HFFc6 (cell line): Measurements from ENCODE around the gene SEC23IP. TPM values are rescaled to one million over a fixed set of nuclear protein-coding genes. Genes with fewer than 3 reads are reported as not detected.
"Not testable (repeated sequence)": the region's sequence is repeated elsewhere in the genome, so short reads cannot be mapped to it uniquely, and the experiment has no call there.

Source experiments
- DNase-seq: peaks from one replicate; pipeline ENCODE4 v3.0.0-alpha.2; 2018
- H3K27ac Mint-ChIP-seq: 2 replicates; pipeline ENCODE4 v1.8.0; 2020; ENCODE audit warnings: mild to moderate bottlenecking, mixed read lengths
- H3K27me3 Mint-ChIP-seq: 2 replicates; pipeline ENCODE4 v1.8.0; 2021; ENCODE audit warnings: mild to moderate bottlenecking, moderate library complexity, mixed read lengths; ENCODE audit not compliant: insufficient read depth
- H3K36me3 Mint-ChIP-seq: 2 replicates; pipeline ENCODE4 v1.8.0; 2021; ENCODE audit warnings: low read depth, mixed read lengths
- H3K4me1 Mint-ChIP-seq: 2 replicates; pipeline ENCODE4 v1.8.0; 2020; ENCODE audit warnings: low read depth, mixed read lengths
- H3K4me3 Mint-ChIP-seq: 2 replicates; pipeline ENCODE4 v1.8.0; 2020; ENCODE audit warnings: mild to moderate bottlenecking, moderate library complexity, mixed read lengths
- H3K9me3 Mint-ChIP-seq: 2 replicates; pipeline ENCODE4 v1.8.0; 2020; ENCODE audit warnings: mild to moderate bottlenecking, mixed read lengths
- total RNA-seq, 6 experiments: library from RNA; stranded (reverse); fragmentation: NEBNext Ultra II Directional; extraction: Animal tissue kit (Norgen Biotek cat#: 25700); gene quantifications; 2 replicates in 1 of 6; 3 replicates in 5 of 6; pipeline ENCODE4 v1.2.3, GENCODE V29; 2021
- TF ChIP-seq, protein P1 (sequence below): fragments of 200-600 bp; sonication (generic); IDR thresholded peaks from 2 replicates; pipeline ENCODE4 v1.5.0; 2021; ENCODE audit warnings: antibody characterized with exemption, mild to moderate bottlenecking

SEC23IP gene
- total RNA-seq, 6 experiments from 2014 or later = 76.9 to 95.5 (median 88.8) TPM

- TF ChIP-seq, protein P1, sequence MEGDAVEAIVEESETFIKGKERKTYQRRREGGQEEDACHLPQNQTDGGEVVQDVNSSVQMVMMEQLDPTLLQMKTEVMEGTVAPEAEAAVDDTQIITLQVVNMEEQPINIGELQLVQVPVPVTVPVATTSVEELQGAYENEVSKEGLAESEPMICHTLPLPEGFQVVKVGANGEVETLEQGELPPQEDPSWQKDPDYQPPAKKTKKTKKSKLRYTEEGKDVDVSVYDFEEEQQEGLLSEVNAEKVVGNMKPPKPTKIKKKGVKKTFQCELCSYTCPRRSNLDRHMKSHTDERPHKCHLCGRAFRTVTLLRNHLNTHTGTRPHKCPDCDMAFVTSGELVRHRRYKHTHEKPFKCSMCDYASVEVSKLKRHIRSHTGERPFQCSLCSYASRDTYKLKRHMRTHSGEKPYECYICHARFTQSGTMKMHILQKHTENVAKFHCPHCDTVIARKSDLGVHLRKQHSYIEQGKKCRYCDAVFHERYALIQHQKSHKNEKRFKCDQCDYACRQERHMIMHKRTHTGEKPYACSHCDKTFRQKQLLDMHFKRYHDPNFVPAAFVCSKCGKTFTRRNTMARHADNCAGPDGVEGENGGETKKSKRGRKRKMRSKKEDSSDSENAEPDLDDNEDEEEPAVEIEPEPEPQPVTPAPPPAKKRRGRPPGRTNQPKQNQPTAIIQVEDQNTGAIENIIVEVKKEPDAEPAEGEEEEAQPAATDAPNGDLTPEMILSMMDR = no peak
- Mint-ChIP-seq H3K4me3 (peak within 1 kb of the TSS; percentile 96), H3K9me3 (no peaks in the 10 kb centered on the region), H3K4me1 (peaks cover 46% of the 10 kb centered on the region), H3K36me3 (peaks cover 6% of the 10 kb centered on the region; the same call in 1 of the 2 replicates), H3K27ac (peak within 1 kb of the TSS; percentile 89), H3K27me3 (peaks cover 2% of the 10 kb centered on the region; the same call in 1 of the 2 replicates)
- DNase-seq = no peak
Measured at GRCh38 chr10:119872610-119872859, 20.0 kb upstream of the SEC23IP start, which contains the start of gene MCMBP. Gene MCMBP (minus strand): TSS chr10:119872843. CDS start chr10:119872584, 259 bp downstream.

GRCh38 chr10:119872860-119873681 lies 19.5 kb upstream of the SEC23IP start:
- DNase-seq = peak; percentile 69
- no peaks in the 10 kb centered on the region for H3K9me3 Mint-ChIP-seq
- TF ChIP-seq, protein P1 = no peak; the same call in 1 of the 2 replicates
- H3K36me3 Mint-ChIP-seq = peaks cover 6% of the 10 kb centered on the region; the same call in 1 of the 2 replicates
- peak overlapping the region; percentile 89 for H3K27ac Mint-ChIP-seq
- peaks cover 2% of the 10 kb centered on the region; the same call in 1 of the 2 replicates for H3K27me3 Mint-ChIP-seq
- peaks cover 40% of the 10 kb centered on the region for H3K4me1 Mint-ChIP-seq
- peak overlapping the region; percentile 85 for H3K4me3 Mint-ChIP-seq

DNA sequence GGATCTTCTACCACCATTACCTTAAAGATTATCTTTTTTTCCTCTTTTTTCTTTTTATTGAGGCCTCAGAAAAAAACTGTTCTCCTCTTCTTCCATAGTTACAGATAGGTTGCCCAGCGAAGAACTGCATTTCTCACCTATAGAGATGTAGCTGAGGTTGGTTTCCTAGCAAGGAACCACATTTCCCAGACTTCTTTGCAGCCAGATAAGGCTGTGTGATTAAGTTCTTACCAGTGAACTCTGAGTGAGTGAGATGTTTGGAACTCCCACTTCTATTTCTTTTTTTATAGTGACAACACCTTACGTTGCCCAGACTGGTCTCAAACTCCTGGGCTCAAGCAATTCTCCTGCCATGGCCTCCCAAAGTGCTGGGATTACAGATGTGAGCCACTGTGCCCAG lies 14.0 kb upstream of the SEC23IP start:
- TF ChIP-seq, protein P1 = no peak
- Mint-ChIP-seq H3K27me3 (peaks cover 2% of the 10 kb centered on the region; the same call in 1 of the 2 replicates), H3K4me1 (peaks cover 16% of the 10 kb centered on the region), H3K27ac (no peak overlapping the region), H3K4me3 (no peak overlapping the region), H3K36me3 (peaks cover 1% of the 10 kb centered on the region; the same call in 1 of the 2 replicates), H3K9me3 (no peaks in the 10 kb centered on the region)
- DNase-seq = no peak

DNA sequence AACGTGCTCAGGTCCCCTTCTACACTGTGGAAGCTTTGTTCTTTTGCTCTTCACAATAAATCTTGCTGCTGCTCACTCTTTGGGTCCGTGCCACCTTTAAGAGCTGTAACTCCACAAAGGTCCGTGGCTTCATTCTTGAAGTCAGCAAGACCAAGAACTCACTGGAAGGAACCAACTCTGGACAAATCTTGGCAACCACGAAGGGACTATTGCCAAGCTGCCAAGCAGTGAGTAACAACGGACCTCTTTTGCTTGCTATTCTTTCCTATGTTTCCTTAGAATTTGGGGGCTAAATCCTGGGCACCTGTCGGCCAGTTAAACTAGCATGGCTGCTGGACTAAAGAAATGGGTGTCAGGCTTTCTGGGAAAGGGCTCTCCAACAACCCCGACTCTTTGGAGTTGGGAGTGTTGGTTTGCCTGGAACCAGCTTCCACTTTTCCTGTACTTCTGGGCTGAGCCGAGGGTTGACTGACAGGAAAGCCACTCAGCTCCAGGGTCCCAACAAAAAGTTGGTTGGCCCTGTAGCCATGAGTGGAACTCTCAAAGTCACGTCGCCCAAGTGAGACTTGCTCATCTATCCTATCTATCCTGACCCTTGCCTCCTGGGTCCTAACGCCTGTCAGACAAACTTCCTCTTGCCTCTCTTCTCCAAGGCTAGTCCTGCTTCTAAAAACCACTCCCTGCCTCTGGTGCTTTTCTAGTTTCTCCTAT lies 8.5 kb upstream of the SEC23IP start:
- not testable (repeated sequence) for DNase-seq, H3K27me3 Mint-ChIP-seq, H3K36me3 Mint-ChIP-seq, H3K27ac Mint-ChIP-seq, H3K4me1 Mint-ChIP-seq, H3K4me3 Mint-ChIP-seq, H3K9me3 Mint-ChIP-seq

DNA sequence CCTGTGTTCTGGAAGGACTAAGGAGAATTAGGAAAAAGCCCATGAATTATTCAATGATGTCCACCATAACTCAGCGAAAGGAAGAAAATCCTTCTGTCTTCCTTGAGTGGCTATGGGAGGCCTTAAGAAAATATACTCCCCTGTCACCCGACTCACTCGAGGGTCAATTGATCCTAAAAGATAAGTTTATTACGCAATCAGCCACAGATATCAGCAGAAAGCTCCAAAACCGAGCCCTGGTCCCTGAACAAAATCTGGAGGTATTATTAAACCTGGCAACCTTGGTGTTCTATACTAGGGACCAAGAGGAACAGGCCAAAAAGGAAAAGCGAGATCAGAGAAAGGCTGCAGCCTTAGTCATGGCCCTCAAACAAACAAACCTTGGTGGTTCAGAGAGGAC lies 6.5 kb upstream of the SEC23IP start:
- not testable (repeated sequence) for H3K9me3 Mint-ChIP-seq, DNase-seq, H3K27ac Mint-ChIP-seq, H3K27me3 Mint-ChIP-seq, H3K4me1 Mint-ChIP-seq, H3K4me3 Mint-ChIP-seq
- H3K36me3 Mint-ChIP-seq = peaks cover 16% of the 10 kb centered on the region

DNA sequence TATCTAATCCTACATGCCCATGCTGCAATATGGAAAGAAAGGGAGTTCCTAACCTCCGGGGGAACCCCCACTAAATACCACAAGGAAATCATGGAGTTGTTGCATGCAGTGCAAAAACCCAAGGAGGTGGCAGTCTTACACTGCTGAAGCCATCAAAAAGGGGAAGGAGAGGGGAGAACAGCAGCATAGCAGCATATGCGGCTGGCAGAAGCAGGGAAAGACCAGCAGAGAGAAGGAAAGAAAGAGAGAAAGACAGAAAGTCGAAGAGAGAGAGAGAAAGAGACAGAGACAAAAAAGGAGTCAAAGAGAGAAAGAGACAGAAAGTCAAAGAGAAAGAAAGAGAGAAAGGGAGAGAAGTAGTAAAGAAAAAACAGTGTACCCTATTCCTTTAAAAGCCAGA lies 3.8 kb upstream of the SEC23IP start:
- not testable (repeated sequence) for H3K27ac Mint-ChIP-seq, H3K27me3 Mint-ChIP-seq, H3K9me3 Mint-ChIP-seq, H3K4me3 Mint-ChIP-seq, H3K4me1 Mint-ChIP-seq, DNase-seq
- H3K36me3 Mint-ChIP-seq = peaks cover 21% of the 10 kb centered on the region

GRCh38 chr10:119889201-119889600 lies 3.3 kb upstream of the SEC23IP start:
- not testable (repeated sequence) for DNase-seq, H3K9me3 Mint-ChIP-seq, H3K4me3 Mint-ChIP-seq, H3K27ac Mint-ChIP-seq, H3K27me3 Mint-ChIP-seq
- Mint-ChIP-seq H3K36me3 (peaks cover 23% of the 10 kb centered on the region), H3K4me1 (peaks cover 14% of the 10 kb centered on the region)

DNA sequence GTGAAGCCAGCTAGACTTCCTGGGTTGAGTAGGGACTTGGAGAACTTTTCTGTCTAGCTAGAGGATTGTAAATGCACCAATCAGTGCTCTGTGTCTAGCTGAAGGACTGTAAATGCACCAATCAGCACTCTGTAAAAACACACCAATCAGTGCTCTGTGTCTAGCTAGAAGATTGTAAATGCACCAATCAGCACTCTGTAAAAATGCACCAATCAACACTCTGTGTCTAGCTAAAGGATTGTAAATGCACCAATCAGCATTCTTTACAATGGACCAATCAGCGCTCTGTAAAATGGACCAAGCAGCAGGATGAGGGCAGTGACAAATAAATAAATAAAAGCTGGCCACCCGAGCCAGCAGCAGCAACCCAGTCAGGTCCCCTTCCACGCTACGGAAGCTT lies 2.2 kb upstream of the SEC23IP start:
- Mint-ChIP-seq H3K4me1 (peaks cover 25% of the 10 kb centered on the region), H3K36me3 (peaks cover 33% of the 10 kb centered on the region)
- not testable (repeated sequence) for DNase-seq, H3K27ac Mint-ChIP-seq, H3K27me3 Mint-ChIP-seq, H3K9me3 Mint-ChIP-seq, H3K4me3 Mint-ChIP-seq

GRCh38 chr10:119891849-119892187 lies 712 bp upstream of the SEC23IP start:
- DNase-seq, H3K27me3 Mint-ChIP-seq, H3K9me3 Mint-ChIP-seq: not testable (repeated sequence)
- Mint-ChIP-seq H3K27ac (peak overlapping the region; percentile 98), H3K36me3 (peaks cover 33% of the 10 kb centered on the region), H3K4me3 (peak overlapping the region; percentile 100), H3K4me1 (peaks cover 40% of the 10 kb centered on the region)
